Neural cell (in vitro differentiated cells): ENCODE results near the gene CHRD. TPM values are rescaled to one million over a fixed set of nuclear protein-coding genes. Genes with fewer than 3 reads are reported as not detected.

ENCODE experiments used
- H2AFZ ChIP-seq: fragments of 200-600, 300-800 bp; sonication (generic), shearing (Covaris generic); 2 replicates; pipeline ENCODE4 v1.6.0; 2014; ENCODE audit warnings: low read depth, mild to moderate bottlenecking, antibody characterized with exemption, low read length, moderate library complexity
- H3F3A ChIP-seq: fragments of 200-600 bp; shearing (Covaris generic); 2 replicates; pipeline ENCODE4 v1.6.1; 2016; ENCODE audit warnings: mild to moderate bottlenecking, moderate library complexity, mixed read lengths, antibody characterized with exemption, low read length; ENCODE audit not compliant: insufficient read depth, poor library complexity, severe bottlenecking
- H3K27ac ChIP-seq: fragments of 200-600, 300-800 bp; sonication (generic), shearing (Covaris generic); 2 replicates; pipeline ENCODE4 v1.5.1; 2014; ENCODE audit warnings: mild to moderate bottlenecking, low read length, moderate library complexity
- H3K27me3 ChIP-seq: fragments of 300-800, 200-600 bp; sonication (generic), shearing (Covaris generic); 2 replicates; pipeline ENCODE4 v1.6.0; 2014; ENCODE audit warnings: mild to moderate bottlenecking, low read depth, low read length, moderate library complexity; ENCODE audit not compliant: insufficient read depth
- H3K36me3 ChIP-seq: fragments of 300-800, 200-600 bp; sonication (generic), shearing (Covaris generic); 2 replicates; pipeline ENCODE4 v1.5.1; 2014; ENCODE audit warnings: mild to moderate bottlenecking, antibody characterized with exemption, low read length, moderate library complexity; ENCODE audit not compliant: insufficient read depth
- H3K4me2 ChIP-seq: fragments of 300-800, 200-600 bp; sonication (generic), shearing (Covaris generic); 2 replicates; pipeline ENCODE4 v1.6.0; 2014; ENCODE audit warnings: mild to moderate bottlenecking, low read length
- H3K4me3 ChIP-seq: fragments of 300-800, 200-600 bp; sonication (generic), shearing (Covaris generic); 2 replicates; pipeline ENCODE4 v1.5.1; 2014; ENCODE audit warnings: mild to moderate bottlenecking, low read length, moderate library complexity
- H3K79me2 ChIP-seq: fragments of 200-600 bp; shearing (Covaris generic); replicated peaks from 2 replicates; pipeline ENCODE4 v1.6.0; 2014; ENCODE audit warnings: mild to moderate bottlenecking, low read length, moderate library complexity; ENCODE audit not compliant: insufficient read depth
- H3K9ac ChIP-seq: fragments of 300-800, 200-600 bp; sonication (generic), shearing (Covaris generic); 2 replicates; pipeline ENCODE4 v1.6.1; 2016; ENCODE audit warnings: mild to moderate bottlenecking, low read length, mixed read lengths
- H3K9me2 ChIP-seq: fragments of 200-600 bp; shearing (Covaris generic); 2 replicates; pipeline ENCODE4 v1.6.1; 2016; ENCODE audit warnings: mild to moderate bottlenecking, low read length, mixed read lengths; ENCODE audit not compliant: insufficient read depth
- H3K9me3 ChIP-seq: fragments of 200-600, 300-800 bp; sonication (generic), shearing (Covaris generic); 2 replicates; pipeline ENCODE4 v1.6.1; 2016; ENCODE audit warnings: mild to moderate bottlenecking, mixed run types, low read length, moderate library complexity, mixed read lengths
- H4K20me1 ChIP-seq: fragments of 200-600 bp; shearing (Covaris generic); 2 replicates; pipeline ENCODE4 v1.6.1; 2016; ENCODE audit warnings: mild to moderate bottlenecking, mixed run types; ENCODE audit not compliant: insufficient read depth
- EP300 ChIP-seq: fragments of 450-650 bp; conservative IDR thresholded peaks from 2 replicates; pipeline ENCODE4 v1.6.1; 2014; ENCODE audit warnings: antibody characterized with exemption, mild to moderate bottlenecking, moderate library complexity; ENCODE audit not compliant: poor library complexity, severe bottlenecking
- EZH2 ChIP-seq: fragments of 200-600, 300-800 bp; shearing (Covaris generic), sonication (generic); IDR thresholded peaks from 2 replicates; pipeline ENCODE4 v1.6.1; 2014; ENCODE audit warnings: antibody characterized with exemption, low read length, borderline replicate concordance, mild to moderate bottlenecking; ENCODE audit not compliant: insufficient read depth, poor library complexity, severe bottlenecking
- MXI1 ChIP-seq: fragments of 450-650 bp; conservative IDR thresholded peaks from 2 replicates; pipeline ENCODE4 v1.6.1; 2014; ENCODE audit warnings: antibody characterized with exemption, mild to moderate bottlenecking; ENCODE audit not compliant: poor library complexity, severe bottlenecking
- POLR2AphosphoS5 ChIP-seq: IDR thresholded peaks from 2 replicates; pipeline ENCODE4 v1.6.1; 2012
- RAD21 ChIP-seq: fragments of 450-650 bp; conservative IDR thresholded peaks from 2 replicates; pipeline ENCODE4 v1.6.1; 2014; ENCODE audit warnings: antibody characterized with exemption, mild to moderate bottlenecking, moderate library complexity
- REST ChIP-seq: IDR thresholded peaks from 2 replicates; pipeline ENCODE4 v1.6.1; 2012; ENCODE audit warnings: borderline replicate concordance
- SMC3 ChIP-seq: fragments of 450-650 bp; conservative IDR thresholded peaks from 2 replicates; pipeline ENCODE4 v1.6.1; 2014; ENCODE audit warnings: antibody characterized with exemption, mild to moderate bottlenecking, moderate library complexity; ENCODE audit not compliant: poor library complexity
- TAF1 ChIP-seq: IDR thresholded peaks from 2 replicates; pipeline ENCODE4 v1.6.1; 2012; ENCODE audit warnings: low read depth
- polyA plus RNA-seq: library from polyadenylated mRNA; depleted of rRNA; stranded (reverse); fragments of >200 nt; gene quantifications from 2 replicates; pipeline ENCODE4 v1.2.3, GENCODE V29; 2014
- TF ChIP-seq, protein P1 (sequence below): fragments of 450-650 bp; IDR thresholded peaks from 2 replicates; pipeline ENCODE4 v1.5.1; 2014; ENCODE audit warnings: antibody characterized with exemption, mild to moderate bottlenecking, moderate library complexity; ENCODE audit not compliant: poor library complexity, severe bottlenecking

CHRD gene
- polyA plus RNA-seq, 1 donor from 2014 or later = 2.9 TPM

GRCh38 chr3:184388936-184389230 is 9.0 kb downstream of the CHRD start:
- H3K4me2 ChIP-seq = no peak overlapping the region
- no peak overlapping the region for H3K9ac ChIP-seq
- no peak overlapping the region for H3K27ac ChIP-seq
- H4K20me1 ChIP-seq = no peaks in the 10 kb centered on the region
- H3K4me3 ChIP-seq = no peak overlapping the region
- no peaks in the 10 kb centered on the region for H3K79me2 ChIP-seq
- H3K27me3 ChIP-seq = no peaks in the 10 kb centered on the region
- H3F3A ChIP-seq = no peaks in the 10 kb centered on the region
- no peaks in the 10 kb centered on the region for H3K9me2 ChIP-seq
- H3K9me3 ChIP-seq = no peaks in the 10 kb centered on the region
- H3K36me3 ChIP-seq = no peaks in the 10 kb centered on the region
- TF ChIP-seq REST (no peak), EP300 (no peak), RAD21 (no peak), SMC3 (no peak), TAF1 (no peak), MXI1 (no peak), EZH2 (no peak), POLR2AphosphoS5 (no peak)
- TF ChIP-seq, protein P1, sequence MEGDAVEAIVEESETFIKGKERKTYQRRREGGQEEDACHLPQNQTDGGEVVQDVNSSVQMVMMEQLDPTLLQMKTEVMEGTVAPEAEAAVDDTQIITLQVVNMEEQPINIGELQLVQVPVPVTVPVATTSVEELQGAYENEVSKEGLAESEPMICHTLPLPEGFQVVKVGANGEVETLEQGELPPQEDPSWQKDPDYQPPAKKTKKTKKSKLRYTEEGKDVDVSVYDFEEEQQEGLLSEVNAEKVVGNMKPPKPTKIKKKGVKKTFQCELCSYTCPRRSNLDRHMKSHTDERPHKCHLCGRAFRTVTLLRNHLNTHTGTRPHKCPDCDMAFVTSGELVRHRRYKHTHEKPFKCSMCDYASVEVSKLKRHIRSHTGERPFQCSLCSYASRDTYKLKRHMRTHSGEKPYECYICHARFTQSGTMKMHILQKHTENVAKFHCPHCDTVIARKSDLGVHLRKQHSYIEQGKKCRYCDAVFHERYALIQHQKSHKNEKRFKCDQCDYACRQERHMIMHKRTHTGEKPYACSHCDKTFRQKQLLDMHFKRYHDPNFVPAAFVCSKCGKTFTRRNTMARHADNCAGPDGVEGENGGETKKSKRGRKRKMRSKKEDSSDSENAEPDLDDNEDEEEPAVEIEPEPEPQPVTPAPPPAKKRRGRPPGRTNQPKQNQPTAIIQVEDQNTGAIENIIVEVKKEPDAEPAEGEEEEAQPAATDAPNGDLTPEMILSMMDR = no peak
- no peak overlapping the region for H2AFZ ChIP-seq

DNA sequence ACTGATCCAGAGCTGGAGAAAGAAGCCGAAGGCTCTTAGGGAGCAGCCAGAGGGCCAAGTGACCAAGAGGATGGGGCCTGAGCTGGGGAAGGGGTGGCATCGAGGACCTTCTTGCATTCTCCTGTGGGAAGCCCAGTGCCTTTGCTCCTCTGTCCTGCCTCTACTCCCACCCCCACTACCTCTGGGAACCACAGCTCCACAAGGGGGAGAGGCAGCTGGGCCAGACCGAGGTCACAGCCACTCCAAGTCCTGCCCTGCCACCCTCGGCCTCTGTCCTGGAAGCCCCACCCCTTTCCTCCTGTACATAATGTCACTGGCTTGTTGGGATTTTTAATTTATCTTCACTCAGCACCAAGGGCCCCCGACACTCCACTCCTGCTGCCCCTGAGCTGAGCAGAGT is 9.5 kb downstream of the CHRD start:
- H2AFZ ChIP-seq = no peak overlapping the region
- no peaks in the 10 kb centered on the region for H3K27me3 ChIP-seq
- H3K9ac ChIP-seq = no peak overlapping the region
- no peaks in the 10 kb centered on the region for H3K79me2 ChIP-seq
- no peaks in the 10 kb centered on the region for H4K20me1 ChIP-seq
- TF ChIP-seq POLR2AphosphoS5 = no peak
- TF ChIP-seq EP300 = no peak
- TF ChIP-seq TAF1 = no peak
- TF ChIP-seq, protein P1 = no peak
- TF ChIP-seq RAD21 = no peak
- TF ChIP-seq REST = no peak
- no peak for TF ChIP-seq SMC3
- no peak for TF ChIP-seq MXI1
- TF ChIP-seq EZH2 = no peak
- H3K9me2 ChIP-seq = no peaks in the 10 kb centered on the region
- H3K36me3 ChIP-seq = no peaks in the 10 kb centered on the region
- no peak overlapping the region for H3K4me3 ChIP-seq
- no peaks in the 10 kb centered on the region for H3F3A ChIP-seq
- H3K4me2 ChIP-seq = no peak overlapping the region
- H3K27ac ChIP-seq = no peak overlapping the region
- no peaks in the 10 kb centered on the region for H3K9me3 ChIP-seq
